ENCODE data around the gene KYNU.
"Not testable (repeated sequence)": the region's sequence is repeated elsewhere in the genome, so short reads cannot be mapped to it uniquely, and the experiment has no call there.

The KYNU gene

GRCh38 chr2:142849820-142850219 lies 27.6 kb upstream of the KYNU start:
- DNase-seq (ENCODE audit: low read depth): peak; percentile 35
- H3K4me3 ChIP-seq (ENCODE audit: low read depth, low read length): no peak overlapping the region
- TF ChIP-seq CTCF (conservative IDR thresholded peaks at IDR 0.05; ENCODE audit: low read depth, low read length): no peak

- H3K4me3 ChIP-seq (ENCODE audit: low read depth, low read length): no peak overlapping the region
- DNase-seq (ENCODE audit: low read depth): no peak
- TF ChIP-seq CTCF (conservative IDR thresholded peaks at IDR 0.05; ENCODE audit: low read depth, low read length): no peak
Observed at GRCh38 chr2:142853912-142854311, 23.6 kb upstream of the KYNU start.

- TF ChIP-seq CTCF (conservative IDR thresholded peaks at IDR 0.05; ENCODE audit: low read depth, low read length): no peak
- H3K4me3 ChIP-seq (ENCODE audit: low read depth, low read length): no peak overlapping the region
- peak; percentile 65 for DNase-seq (ENCODE audit: low read depth)
Observed at GRCh38 chr2:142857256-142858164, 20.0 kb upstream of the KYNU start.

GRCh38 chr2:142858961-142859360 lies 18.5 kb upstream of the KYNU start:
- DNase-seq (ENCODE audit: low read depth): no peak
- H3K4me3 ChIP-seq (ENCODE audit: low read depth, low read length): no peak overlapping the region
- no peak for TF ChIP-seq CTCF (conservative IDR thresholded peaks at IDR 0.05; ENCODE audit: low read depth, low read length)

- DNase-seq (ENCODE audit: low read depth): no peak
- H3K4me3 ChIP-seq (ENCODE audit: low read depth, low read length): no peak overlapping the region
- no peak for TF ChIP-seq CTCF (conservative IDR thresholded peaks at IDR 0.05; ENCODE audit: low read depth, low read length)
Observed at GRCh38 chr2:142862299-142862698, 15.2 kb upstream of the KYNU start.

GRCh38 chr2:142862847-142863246 lies 14.6 kb upstream of the KYNU start:
- TF ChIP-seq CTCF (conservative IDR thresholded peaks at IDR 0.05; ENCODE audit: low read depth, low read length): no peak
- no peak for DNase-seq (ENCODE audit: low read depth)

GRCh38 chr2:142863485-142863961 lies 13.9 kb upstream of the KYNU start:
- TF ChIP-seq CTCF (conservative IDR thresholded peaks at IDR 0.05; ENCODE audit: low read depth, low read length): no peak
- no peak overlapping the region for H3K4me3 ChIP-seq (ENCODE audit: low read depth, low read length)
- peak; percentile 78 for DNase-seq (ENCODE audit: low read depth)

More at GRCh38 chr2:142862847-142863246, 14.6 kb upstream of the KYNU start:
- H3K4me3 ChIP-seq (ENCODE audit: low read depth, low read length): no peak overlapping the region

GRCh38 chr2:142864605-142865004 lies 12.9 kb upstream of the KYNU start:
- not testable (repeated sequence) for DNase-seq (ENCODE audit: low read depth); H3K4me3 ChIP-seq (ENCODE audit: low read depth, low read length)
